Activated CD4-positive, alpha-beta T cell treated with anti-CD3 and anti-CD28 coated beads for 36 hours (primary cell): ENCODE data around the gene USP11. TPM values are rescaled to one million over a fixed set of nuclear protein-coding genes. Genes with fewer than 3 reads are reported as not detected.
A peak's percentile ranks its signal among the peaks of the same experiment; 100 is the strongest.

Experiments used
- ATAC-seq: fragments of 200-7000 bp; cut with Tn5 transposase; one replicate; pipeline ENCODE4 v1.10.0; 2021; ENCODE audit warnings: mild to moderate bottlenecking, moderate library complexity
- CTCF ChIA-PET: fragments of 350-600 bp; sonication (Branson Sonifier 250); formaldehyde crosslinking; loops from one replicate; lab custom pipeline; 2021; ENCODE audit warnings: antibody characterized with exemption; lab: Charles Lee
- POLR2A ChIA-PET: fragments of 350-600 bp; sonication (Branson Sonifier 250); formaldehyde crosslinking; loops from one replicate; lab custom pipeline; 2021; ENCODE audit warnings: antibody characterized with exemption, inconsistent platforms; lab: Charles Lee
- DNase-seq: peaks from one replicate; pipeline ENCODE4 v3.0.0-alpha.2; 2020
- H3K27ac Mint-ChIP-seq: one replicate; pipeline ENCODE4 v1.8.0; 2021; ENCODE audit warnings: mixed read lengths
- H3K27me3 Mint-ChIP-seq: one replicate; pipeline ENCODE4 v1.8.0; 2021; ENCODE audit warnings: mixed read lengths
- H3K36me3 Mint-ChIP-seq: one replicate; pipeline ENCODE4 v1.8.0; 2021; ENCODE audit warnings: low read depth, mixed read lengths
- H3K4me1 Mint-ChIP-seq: one replicate; pipeline ENCODE4 v1.8.0; 2021; ENCODE audit warnings: mixed read lengths
- H3K4me3 Mint-ChIP-seq: one replicate; pipeline ENCODE4 v1.8.0; 2021; ENCODE audit warnings: mild to moderate bottlenecking, moderate library complexity, mixed read lengths
- H3K9me3 Mint-ChIP-seq: one replicate; pipeline ENCODE4 v1.8.0; 2021; ENCODE audit warnings: low read depth, mixed read lengths
- intact Hi-C, 2 experiments: fragments of 100-400 bp; cut with DNase I in 1 of 2; cut with micrococcal nuclease in 1 of 2; formaldehyde crosslinking; loops; one replicate each; pipeline versions ENCODE4 v1.14.2 to v1.15.1; 2022 to 2024; cut with DNase I, micrococcal nuclease
- total RNA-seq, 2 experiments: library from RNA; stranded (reverse); gene quantifications; one replicate each; pipeline ENCODE4 v1.2.3, GENCODE V29; 2021

The USP11 gene
- total RNA-seq, 2 experiments from 2014 or later, result 19.2 to 21.1 TPM

DNA sequence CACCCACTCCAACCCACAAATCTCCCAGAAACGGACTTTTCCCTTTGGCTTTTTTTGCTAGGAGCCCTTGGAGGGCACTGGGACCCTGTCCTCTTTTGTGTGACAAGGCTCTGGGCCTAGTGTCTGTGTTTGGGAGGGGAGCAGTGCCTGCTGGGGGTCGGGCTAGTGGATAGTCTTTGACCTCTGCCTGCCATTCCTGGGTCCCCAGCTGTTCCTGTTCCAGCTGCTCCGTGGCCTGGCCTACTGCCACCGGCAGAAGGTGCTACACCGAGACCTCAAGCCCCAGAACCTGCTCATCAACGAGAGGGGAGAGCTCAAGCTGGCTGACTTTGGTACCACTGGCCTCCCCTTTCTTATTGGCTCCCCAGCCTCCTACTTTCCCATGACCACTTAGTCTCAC lies 6.7 kb upstream of the USP11 start:
- Mint-ChIP-seq H3K27ac (no peak overlapping the region), H3K27me3 (no peaks in the 10 kb centered on the region), H3K4me1 (peaks cover 5% of the 10 kb centered on the region), H3K9me3 (no peaks in the 10 kb centered on the region), H3K36me3 (peaks cover 44% of the 10 kb centered on the region), H3K4me3 (no peak overlapping the region)
- CTCF ChIA-PET, result no interaction called here
- intact Hi-C loops, result no loop called here
- no peak for DNase-seq
- no peak for ATAC-seq
- POLR2A ChIA-PET, result interaction anchor here (0.6 to 0.7 kb wide), 3 partner anchors 13 to 169 kb away, joined by 3 to 4 read pairs (median 4); no protein-coding TSS in a partner anchor

DNA sequence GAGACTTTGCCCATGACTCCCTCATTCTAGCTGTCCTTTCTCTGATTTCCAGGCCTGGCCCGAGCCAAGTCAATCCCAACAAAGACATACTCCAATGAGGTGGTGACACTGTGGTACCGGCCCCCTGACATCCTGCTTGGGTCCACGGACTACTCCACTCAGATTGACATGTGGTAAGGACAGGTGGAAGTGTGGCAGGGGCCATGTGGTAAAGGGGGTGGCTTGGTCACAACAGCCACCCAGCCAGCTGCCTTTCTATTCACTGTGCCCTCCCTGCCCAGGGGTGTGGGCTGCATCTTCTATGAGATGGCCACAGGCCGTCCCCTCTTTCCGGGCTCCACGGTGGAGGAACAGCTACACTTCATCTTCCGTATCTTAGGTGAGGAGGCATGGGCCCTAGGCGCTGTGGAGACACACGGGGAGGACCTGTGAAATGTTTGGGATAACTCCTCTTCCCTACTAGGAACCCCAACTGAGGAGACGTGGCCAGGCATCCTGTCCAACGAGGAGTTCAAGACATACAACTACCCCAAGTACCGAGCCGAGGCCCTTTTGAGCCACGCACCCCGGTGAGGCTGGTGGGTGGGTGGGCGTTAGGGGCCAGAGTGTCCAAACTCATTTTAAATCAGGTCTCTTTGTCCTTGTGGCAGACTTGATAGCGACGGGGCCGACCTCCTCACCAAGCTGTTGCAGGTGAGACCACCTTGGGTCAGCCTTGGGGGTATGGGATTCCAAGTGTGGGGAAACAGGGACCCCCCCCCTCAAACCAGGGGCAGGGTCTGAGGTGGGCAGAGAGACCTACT lies 6.1 kb upstream of the USP11 start:
- Mint-ChIP-seq H3K27ac (no peak overlapping the region), H3K27me3 (no peaks in the 10 kb centered on the region), H3K4me3 (no peak overlapping the region), H3K9me3 (no peaks in the 10 kb centered on the region), H3K36me3 (peaks cover 44% of the 10 kb centered on the region), H3K4me1 (peaks cover 3% of the 10 kb centered on the region)
- intact Hi-C loops, result no loop called here
- DNase-seq (no peak), ATAC-seq (no peak)
- ChIA-PET POLR2A (interaction anchor here (0.6 to 0.7 kb wide), 3 partner anchors 12 to 168 kb away, joined by 3 to 4 read pairs (median 4); no protein-coding TSS in a partner anchor), CTCF (no interaction called here)

DNA sequence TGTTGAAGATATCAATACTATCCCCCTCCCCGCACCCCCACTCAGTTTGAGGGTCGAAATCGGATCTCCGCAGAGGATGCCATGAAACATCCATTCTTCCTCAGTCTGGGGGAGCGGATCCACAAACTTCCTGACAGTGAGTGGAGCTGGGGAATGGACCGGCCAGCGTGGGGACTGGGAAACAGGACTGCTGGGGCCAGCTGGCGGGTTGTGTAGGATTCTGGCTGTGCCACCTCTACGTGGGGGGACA lies 5.5 kb upstream of the USP11 start:
- no peaks in the 10 kb centered on the region for H3K9me3 Mint-ChIP-seq
- H3K27me3 Mint-ChIP-seq, result no peaks in the 10 kb centered on the region
- H3K4me1 Mint-ChIP-seq, result peaks cover 3% of the 10 kb centered on the region
- no peak overlapping the region for H3K27ac Mint-ChIP-seq
- DNase-seq (no peak), ATAC-seq (no peak)
- H3K4me3 Mint-ChIP-seq, result no peak overlapping the region
- POLR2A ChIA-PET, result no interaction called here
- H3K36me3 Mint-ChIP-seq, result peaks cover 41% of the 10 kb centered on the region
- intact Hi-C loops, result no loop called here
- CTCF ChIA-PET, result no interaction called here

DNA sequence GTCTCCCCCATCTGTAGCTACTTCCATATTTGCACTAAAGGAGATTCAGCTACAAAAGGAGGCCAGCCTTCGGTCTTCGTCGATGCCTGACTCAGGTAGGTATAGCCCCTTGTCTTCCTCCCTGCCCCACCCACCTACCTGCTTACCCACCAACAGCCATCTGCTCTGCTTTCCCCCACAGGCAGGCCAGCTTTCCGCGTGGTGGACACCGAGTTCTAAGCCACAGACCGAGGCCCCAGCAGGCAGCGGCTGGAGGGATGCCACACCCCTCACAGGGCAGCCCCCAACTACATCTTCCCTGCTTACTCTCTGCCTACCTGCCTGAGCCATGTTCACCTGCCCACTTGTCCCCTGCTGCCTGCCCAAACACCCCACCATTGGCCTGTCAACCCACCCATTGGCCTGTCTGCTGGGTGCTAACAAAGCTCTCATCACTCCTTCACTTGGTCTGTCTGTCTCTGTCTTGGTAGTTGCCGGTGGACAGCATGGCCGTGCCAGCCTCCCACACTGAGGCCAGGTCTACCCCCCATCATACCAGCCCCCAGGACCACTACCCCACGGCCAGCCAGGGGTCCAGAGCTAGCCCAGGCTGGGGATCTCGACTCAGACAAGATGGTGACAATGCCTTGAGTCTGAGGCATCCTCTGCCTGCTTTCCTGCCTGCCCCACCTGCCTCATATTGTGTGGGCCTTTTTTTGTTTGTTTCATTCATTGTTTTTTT lies 4.1 kb upstream of the USP11 start:
- H3K9me3 Mint-ChIP-seq, result no peaks in the 10 kb centered on the region
- DNase-seq, result no peak
- H3K4me3 Mint-ChIP-seq, result no peak overlapping the region
- H3K27ac Mint-ChIP-seq, result no peak overlapping the region
- CTCF ChIA-PET, result no interaction called here
- POLR2A ChIA-PET, result interaction anchor here (0.6 kb wide), 1 partner anchor 1693 kb away, joined by 4 read pairs; no protein-coding TSS in a partner anchor
- H3K4me1 Mint-ChIP-seq, result peaks cover 3% of the 10 kb centered on the region
- intact Hi-C loops, result no loop called here
- no peaks in the 10 kb centered on the region for H3K27me3 Mint-ChIP-seq
- no peak for ATAC-seq
- peaks cover 36% of the 10 kb centered on the region for H3K36me3 Mint-ChIP-seq

DNA sequence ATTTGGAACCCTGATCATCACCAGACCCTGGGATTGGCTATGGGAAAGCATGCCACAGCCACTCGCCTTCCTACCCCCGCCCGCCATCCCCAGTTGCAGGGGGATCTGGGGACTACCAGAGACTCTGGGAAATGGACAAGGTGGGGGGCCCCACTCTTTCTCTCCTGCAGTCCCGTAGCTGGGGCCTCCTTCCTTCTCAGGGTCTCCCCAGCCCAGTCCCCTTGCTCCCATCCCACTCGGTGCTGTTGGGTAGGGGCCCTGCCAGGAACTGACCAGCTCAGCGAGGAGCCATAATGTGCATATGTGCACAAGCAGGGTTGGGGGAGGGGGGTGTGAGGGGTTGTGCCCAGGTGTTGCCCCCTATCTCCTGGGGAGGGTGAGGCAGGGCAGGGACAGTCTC lies 3.4 kb upstream of the USP11 start:
- ATAC-seq, result no peak
- H3K27ac Mint-ChIP-seq, result no peak overlapping the region
- no peak for DNase-seq
- CTCF ChIA-PET, result no interaction called here
- peaks cover 29% of the 10 kb centered on the region for H3K36me3 Mint-ChIP-seq
- peaks cover 3% of the 10 kb centered on the region for H3K4me1 Mint-ChIP-seq
- POLR2A ChIA-PET, result interaction anchor here (0.6 kb wide), 1 partner anchor 1692 kb away, joined by 4 read pairs; no protein-coding TSS in a partner anchor
- no peak overlapping the region for H3K4me3 Mint-ChIP-seq
- intact Hi-C loops, result no loop called here
- no peaks in the 10 kb centered on the region for H3K9me3 Mint-ChIP-seq
- no peaks in the 10 kb centered on the region for H3K27me3 Mint-ChIP-seq

DNA sequence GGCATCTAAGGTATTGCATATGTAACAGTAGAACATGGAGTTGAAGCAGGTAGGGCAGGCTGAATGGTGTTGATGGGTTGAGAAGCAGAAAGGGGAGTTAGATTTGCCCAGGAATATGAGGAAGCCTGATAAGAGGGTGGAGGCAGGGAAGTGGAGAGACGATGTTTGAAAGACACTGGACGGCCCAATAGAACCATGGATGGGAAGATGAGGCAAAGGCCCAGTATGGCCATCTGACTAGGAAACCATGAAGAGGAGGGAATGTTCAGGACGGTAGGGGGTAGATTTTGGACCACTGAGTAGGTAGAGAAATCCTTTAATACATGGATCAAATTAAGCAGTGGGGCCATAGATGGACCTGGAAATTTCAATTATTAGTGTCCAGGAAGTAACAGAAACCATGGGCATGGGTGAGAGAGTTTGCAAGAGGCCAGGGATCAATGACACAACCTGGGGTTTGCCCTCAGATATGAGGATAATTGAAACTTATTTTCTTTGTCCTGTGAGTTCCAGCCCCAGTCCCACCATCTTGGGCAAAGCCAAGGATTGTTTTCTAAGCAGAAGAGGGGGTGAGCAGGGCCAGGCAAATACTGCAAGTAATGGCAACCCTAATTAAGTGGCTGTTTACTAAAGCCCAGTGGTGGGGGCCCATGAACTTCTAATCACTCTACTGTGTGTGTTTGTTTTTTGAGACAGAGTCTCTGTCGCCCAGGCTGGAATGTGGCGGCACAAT lies 2.5 kb upstream of the USP11 start:
- Mint-ChIP-seq H3K9me3 (no peaks in the 10 kb centered on the region), H3K4me1 (peaks cover 5% of the 10 kb centered on the region), H3K4me3 (no peak overlapping the region), H3K27ac (no peak overlapping the region), H3K36me3 (peaks cover 24% of the 10 kb centered on the region), H3K27me3 (no peaks in the 10 kb centered on the region)
- DNase-seq, result no peak
- intact Hi-C loops, result loop anchor here (5.0 kb wide), 3 partner anchors 38 to 152 kb away; partner anchors contain the start of gene UBA1 (in 1 of the 2)
- ChIA-PET CTCF (no interaction called here), POLR2A (interaction anchor here (1.4 kb wide), 1 partner anchor 12 kb away, joined by 4 read pairs; no protein-coding TSS in a partner anchor)
- ATAC-seq, result no peak

DNA sequence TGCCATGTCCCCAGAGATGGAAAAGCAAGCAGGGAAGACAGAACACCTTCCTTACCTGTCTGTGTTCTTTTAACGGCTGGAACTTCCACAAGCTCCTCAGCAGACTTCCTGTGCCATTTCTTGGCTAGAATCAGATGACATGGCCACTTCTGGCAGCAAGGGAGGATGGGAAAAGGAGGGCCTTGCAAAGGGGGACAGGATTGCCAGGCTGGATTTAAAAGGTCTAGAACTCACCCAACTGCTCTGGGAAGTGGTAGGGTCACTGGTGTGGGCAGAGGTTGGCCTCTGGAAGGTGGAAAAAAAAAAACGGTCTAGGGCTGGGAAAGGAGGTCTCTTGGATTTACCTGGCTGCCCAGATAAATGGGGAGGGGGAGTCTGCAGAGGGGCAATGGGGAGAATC lies 1.6 kb upstream of the USP11 start:
- Mint-ChIP-seq H3K4me1 (peaks cover 14% of the 10 kb centered on the region), H3K4me3 (no peak overlapping the region), H3K9me3 (no peaks in the 10 kb centered on the region), H3K27me3 (no peaks in the 10 kb centered on the region), H3K27ac (no peak overlapping the region), H3K36me3 (peaks cover 17% of the 10 kb centered on the region)
- DNase-seq (no peak), ATAC-seq (no peak)
- intact Hi-C loops, result loop anchor here (5.0 kb wide), 3 partner anchors 39 to 151 kb away; partner anchors contain the start of gene UBA1 (in 1 of the 2)
- POLR2A ChIA-PET, result interaction anchor here (1.4 kb wide), 1 partner anchor 13 kb away, joined by 4 read pairs; no protein-coding TSS in a partner anchor
- CTCF ChIA-PET, result interaction anchor here (0.7 kb wide), 1 partner anchor 13 kb away, joined by 3 read pairs; no protein-coding TSS in a partner anchor

DNA sequence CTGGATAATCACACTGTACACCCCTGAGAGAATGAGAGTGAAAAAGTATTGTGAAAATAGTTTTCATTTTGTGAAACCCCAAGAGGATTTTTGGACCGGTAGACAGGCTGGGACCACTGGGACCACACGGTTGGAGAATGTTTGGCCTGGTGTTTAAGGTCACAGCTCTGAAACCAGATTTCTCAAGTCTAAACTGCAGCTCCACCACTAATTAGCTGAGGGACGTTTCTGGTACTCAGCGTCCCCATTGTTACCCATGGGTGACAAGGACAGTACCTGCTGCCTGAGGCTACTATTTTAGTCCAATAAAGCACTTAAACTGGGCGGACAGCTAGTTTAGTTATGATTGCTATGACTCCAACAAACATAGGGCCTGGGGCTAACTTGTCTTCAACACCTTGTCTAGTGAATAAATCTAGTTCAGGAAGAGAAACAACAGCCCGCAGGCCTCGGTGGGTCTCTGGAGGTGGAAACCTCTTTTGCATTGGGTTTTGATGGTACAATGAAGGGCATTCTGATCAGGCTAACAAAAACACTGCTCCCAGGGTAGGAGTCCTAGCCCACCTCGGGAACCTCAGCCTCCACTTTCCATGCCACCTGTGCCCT lies 509 bp upstream of the USP11 start:
- ChIA-PET CTCF (no interaction called here), POLR2A (interaction anchor here (1.5 to 1.8 kb wide), 2 partner anchors 13 to 430 kb away, joined by 3 to 15 read pairs; partner anchors contain the start of gene CDK16)
- ATAC-seq (no peak), DNase-seq (no peak)
- Mint-ChIP-seq H3K9me3 (no peaks in the 10 kb centered on the region), H3K36me3 (peaks cover 11% of the 10 kb centered on the region), H3K4me1 (peaks cover 22% of the 10 kb centered on the region), H3K4me3 (peak overlapping the region; percentile 77), H3K27ac (peak overlapping the region; percentile 95), H3K27me3 (no peaks in the 10 kb centered on the region)
- intact Hi-C loops, result loop anchor here (5.0 kb wide), 3 partner anchors 40 to 150 kb away; partner anchors contain the start of gene UBA1 (in 1 of the 2)

DNA sequence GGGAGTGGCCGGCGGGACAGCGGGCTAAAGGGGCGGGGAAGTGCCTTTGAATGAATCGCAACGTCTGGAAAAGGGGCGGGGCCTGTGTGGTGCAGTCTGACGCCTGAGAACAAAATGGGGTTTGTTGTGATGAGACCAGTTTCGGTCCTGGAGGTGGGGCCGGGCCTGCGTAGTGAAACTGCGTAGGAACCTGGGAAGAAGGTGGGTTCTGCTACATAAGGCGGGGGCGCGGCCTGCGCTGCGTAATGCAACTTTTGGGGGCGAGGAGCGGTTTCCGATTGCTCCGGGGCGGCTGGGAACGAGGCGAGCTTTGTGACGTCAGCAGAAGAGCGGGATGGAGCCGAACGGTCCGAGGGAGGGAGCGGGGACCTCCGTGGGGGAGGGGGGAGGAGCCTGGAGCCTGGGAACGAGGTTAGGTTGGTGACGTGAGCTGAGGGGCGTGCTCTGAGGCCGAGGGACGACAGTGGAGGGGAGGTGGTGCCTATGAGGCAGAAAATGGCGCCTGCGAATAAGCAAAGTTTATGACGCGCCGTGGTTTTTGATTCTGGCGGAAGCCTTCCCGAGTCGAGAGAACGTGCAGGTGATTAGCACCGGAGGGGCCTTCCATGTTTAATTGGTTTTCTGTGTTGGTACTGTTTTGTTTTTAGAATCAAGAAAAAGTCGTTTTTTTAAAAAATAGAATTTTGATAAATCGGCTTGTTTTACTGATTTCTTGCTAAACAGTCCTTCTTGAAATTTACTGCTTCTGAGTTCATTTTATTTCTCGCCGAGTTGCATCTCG lies 714 bp downstream of the USP11 start:
- peaks cover 10% of the 10 kb centered on the region for H3K36me3 Mint-ChIP-seq
- H3K27me3 Mint-ChIP-seq, result no peaks in the 10 kb centered on the region
- no peaks in the 10 kb centered on the region for H3K9me3 Mint-ChIP-seq
- ChIA-PET POLR2A (interaction anchor here (0.8 to 1.8 kb wide), 5 partner anchors 13 to 429 kb away, joined by 3 to 15 read pairs (median 4); partner anchors contain the start of gene CDK16), CTCF (no interaction called here)
- intact Hi-C loops, result loop anchor here (1.0 to 5.0 kb wide), 9 partner anchors 15 to 425 kb away; partner anchors contain the start of genes UBA1 (in 2 of the 2), CDK16 (in 1 of the 2) and RBM10 (in 1 of the 2)
- peaks cover 23% of the 10 kb centered on the region for H3K4me1 Mint-ChIP-seq
- DNase-seq (peak; percentile 96), ATAC-seq (peak; percentile 89)
- H3K4me3 Mint-ChIP-seq, result peak overlapping the region; percentile 77
- peak overlapping the region; percentile 95 for H3K27ac Mint-ChIP-seq

DNA sequence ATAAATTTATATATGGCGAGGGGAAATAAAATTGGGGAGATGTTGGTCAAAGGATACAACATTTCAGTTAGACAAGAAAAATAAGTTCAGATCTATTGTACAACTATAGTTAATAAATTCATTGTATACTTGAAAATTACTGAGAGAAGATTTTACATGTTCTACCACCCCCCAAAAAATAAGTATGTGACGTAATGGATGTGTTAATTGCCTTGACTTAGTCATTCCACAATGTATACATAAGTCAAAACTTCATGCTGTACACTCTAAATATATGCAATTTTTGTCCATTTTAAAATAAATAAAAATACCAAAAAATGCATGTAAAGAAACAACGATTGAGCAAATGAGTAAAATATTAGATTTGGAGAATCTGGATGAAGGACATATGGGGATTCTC lies 1.8 kb downstream of the USP11 start:
- H3K9me3 Mint-ChIP-seq, result no peaks in the 10 kb centered on the region
- intact Hi-C loops, result loop anchor here (5.0 kb wide), 3 partner anchors 42 to 148 kb away; partner anchors contain the start of gene UBA1 (in 1 of the 2)
- POLR2A ChIA-PET, result no interaction called here
- peak overlapping the region; percentile 77 for H3K4me3 Mint-ChIP-seq
- ATAC-seq (no peak), DNase-seq (no peak)
- no peaks in the 10 kb centered on the region for H3K27me3 Mint-ChIP-seq
- CTCF ChIA-PET, result no interaction called here
- peaks cover 5% of the 10 kb centered on the region for H3K36me3 Mint-ChIP-seq
- peak overlapping the region; percentile 81 for H3K27ac Mint-ChIP-seq
- peaks cover 23% of the 10 kb centered on the region for H3K4me1 Mint-ChIP-seq
